GM19099 (cell line): ENCODE measurements around the gene OSGIN1.

Experiments
- POLR2A ChIP-seq: IDR thresholded peaks from 3 replicates; pipeline ENCODE4 v1.6.1; 2011; ENCODE audit warnings: low read depth; ENCODE audit not compliant: insufficient read length; ENCODE audit errors: extremely low read depth

Gene OSGIN1

DNA sequence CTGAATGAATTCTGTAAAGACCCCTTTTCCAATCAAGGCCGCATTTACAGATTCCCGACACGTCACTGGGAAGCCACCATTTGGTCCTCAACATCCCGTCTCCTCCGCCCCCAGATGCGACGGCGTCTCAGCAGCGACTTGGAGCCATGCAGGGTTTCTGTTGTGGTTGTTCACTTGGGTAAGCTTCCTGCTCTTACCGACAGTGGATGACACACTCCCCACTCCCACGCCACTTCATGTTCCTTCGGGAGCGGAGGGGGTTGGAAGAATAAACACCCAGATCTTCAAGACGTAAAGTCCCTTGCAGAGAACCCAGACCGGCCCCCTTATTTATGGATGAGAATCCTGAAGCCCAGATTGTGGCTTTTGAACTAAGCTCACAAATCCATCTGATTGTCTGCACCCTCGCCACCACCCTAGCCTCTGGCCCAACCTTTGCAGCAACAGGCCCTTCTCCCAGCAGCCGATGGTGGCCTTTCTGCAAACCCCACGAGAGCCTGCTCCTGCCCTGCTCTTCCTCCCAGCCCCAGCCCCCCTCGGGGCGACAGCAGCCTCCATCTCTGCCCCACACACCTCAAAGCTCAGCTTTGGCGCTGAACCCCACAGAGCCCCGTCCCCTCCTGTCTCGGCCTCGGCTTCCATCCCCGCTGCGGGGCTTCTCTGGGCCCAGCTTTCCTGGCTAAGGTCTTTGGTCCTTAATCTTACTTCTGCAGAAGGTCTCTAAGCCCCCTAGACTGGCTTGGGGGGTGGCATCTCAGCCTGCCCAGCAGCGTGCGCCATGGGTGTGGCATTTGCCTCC is 19.0 kb upstream of the OSGIN1 start:
- no peak for TF ChIP-seq POLR2A

GRCh38 chr16:83934684-83934977 is 18.4 kb upstream of the OSGIN1 start:
- no peak for TF ChIP-seq POLR2A

- no peak for TF ChIP-seq POLR2A
Observed at GRCh38 chr16:83935005-83935857, 17.8 kb upstream of the OSGIN1 start.

GRCh38 chr16:83935858-83936255 is 17.2 kb upstream of the OSGIN1 start:
- no peak for TF ChIP-seq POLR2A

GRCh38 chr16:83936581-83937165 is 16.4 kb upstream of the OSGIN1 start:
- no peak for TF ChIP-seq POLR2A

DNA sequence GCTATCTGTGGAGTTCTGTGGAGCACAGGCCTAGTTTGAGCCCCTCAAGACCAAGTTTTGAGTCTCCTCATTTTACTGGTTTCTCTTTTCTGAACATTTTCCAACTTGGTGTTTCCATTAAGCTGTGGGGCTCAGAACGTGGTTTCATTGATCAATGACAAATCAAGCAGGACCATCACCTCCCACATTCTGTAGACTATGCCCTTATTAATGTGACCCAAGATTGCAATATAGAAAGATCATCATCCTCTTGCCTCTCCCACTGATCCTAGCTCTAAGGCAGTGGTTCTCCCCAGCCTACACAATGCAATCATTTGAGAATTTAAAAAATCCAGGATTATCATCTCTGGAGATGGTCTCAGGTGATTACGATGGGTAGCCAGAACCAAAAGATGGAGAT is 15.8 kb upstream of the OSGIN1 start:
- TF ChIP-seq POLR2A: no peak

GRCh38 chr16:83937922-83938885 is 14.8 kb upstream of the OSGIN1 start:
- TF ChIP-seq POLR2A: no peak

DNA sequence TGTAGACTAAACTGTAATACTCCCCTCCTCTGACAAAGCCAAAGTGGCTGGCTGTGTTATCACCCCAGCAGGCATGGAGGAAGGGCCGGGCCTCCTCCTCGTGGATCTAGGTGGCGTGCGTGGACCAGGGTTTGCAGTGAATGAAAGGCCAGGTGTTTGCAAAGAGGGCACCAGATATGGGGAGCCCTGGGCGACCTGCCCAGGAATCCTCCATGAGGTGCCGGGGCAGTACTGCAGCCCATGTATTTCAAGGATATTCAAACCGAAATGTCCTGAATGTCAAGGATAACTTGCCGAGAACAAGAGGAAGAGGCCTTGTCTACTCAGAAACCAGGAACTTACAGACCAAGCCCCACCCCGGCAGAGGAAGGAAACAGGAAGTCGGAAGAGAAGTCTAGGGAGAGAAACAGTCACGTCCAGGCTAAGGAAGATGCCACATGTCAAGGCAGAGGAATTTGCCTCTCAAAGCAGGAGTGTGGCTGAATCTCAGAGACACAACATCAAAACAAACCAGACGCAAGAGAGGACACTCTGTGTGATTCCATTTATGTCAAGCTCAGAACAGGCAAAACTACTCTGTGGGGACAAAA is 13.7 kb upstream of the OSGIN1 start:
- TF ChIP-seq POLR2A: no peak

GRCh38 chr16:83940119-83940518 is 12.9 kb upstream of the OSGIN1 start:
- no peak for TF ChIP-seq POLR2A

GRCh38 chr16:83940630-83941378 is 12.2 kb upstream of the OSGIN1 start:
- TF ChIP-seq POLR2A: no peak

DNA sequence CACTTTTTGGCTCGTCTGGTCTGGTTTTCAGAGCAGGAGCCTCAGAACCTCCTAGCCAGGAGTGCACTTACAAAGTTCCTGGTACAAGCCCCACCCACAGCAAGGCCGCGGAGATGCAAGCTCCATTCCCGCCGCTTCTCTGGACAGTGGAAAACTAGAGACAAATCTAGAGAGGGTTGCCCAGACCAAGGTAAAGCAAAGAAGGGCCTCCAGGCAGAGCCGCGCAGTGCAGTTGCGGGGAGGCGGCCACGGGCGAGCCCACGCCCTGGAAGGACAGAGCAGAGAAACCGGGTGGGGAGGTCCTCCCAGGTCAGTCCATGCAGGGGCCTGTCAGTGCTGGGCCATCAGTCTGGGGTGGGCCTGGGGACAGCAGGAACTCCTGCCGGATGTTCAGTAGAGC is 11.0 kb upstream of the OSGIN1 start:
- TF ChIP-seq POLR2A: no peak

GRCh38 chr16:83942815-83943515 is 10.1 kb upstream of the OSGIN1 start:
- no peak for TF ChIP-seq POLR2A

DNA sequence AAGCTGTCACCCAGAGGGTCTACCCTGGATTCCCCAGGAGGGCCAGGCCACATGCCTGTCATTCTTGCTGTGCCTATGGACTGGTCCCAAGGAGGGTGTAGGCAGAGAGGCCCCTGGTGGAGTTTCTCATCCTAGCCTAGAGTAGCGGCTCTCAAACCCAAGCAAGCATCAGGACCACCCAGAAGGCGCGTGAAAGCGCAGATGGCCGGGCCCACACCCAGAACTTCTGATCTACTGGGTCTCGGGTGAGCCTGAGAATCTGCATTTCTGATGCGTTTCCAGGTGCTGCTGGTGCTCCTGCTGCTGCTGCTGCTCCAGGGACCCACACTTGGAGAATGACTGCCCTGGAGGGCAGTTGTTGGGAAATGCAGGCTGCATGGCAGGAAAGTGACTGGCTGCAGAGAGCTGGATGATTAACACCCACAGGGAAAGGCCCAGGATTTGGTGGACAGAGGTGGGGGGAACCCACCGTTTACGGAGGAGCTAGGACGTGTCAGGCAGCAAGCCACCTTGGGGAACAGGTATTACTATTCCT is 9.5 kb upstream of the OSGIN1 start:
- TF ChIP-seq POLR2A: no peak
